ENCODE results near the gene ARVCF. TPM values are rescaled to one million over a fixed set of nuclear protein-coding genes. Genes with fewer than 3 reads are reported as not detected.

Gene ARVCF
- total and polyA plus RNA-seq, 7 donors = 3.6 to 28.0 (median 8.7) TPM

DNA sequence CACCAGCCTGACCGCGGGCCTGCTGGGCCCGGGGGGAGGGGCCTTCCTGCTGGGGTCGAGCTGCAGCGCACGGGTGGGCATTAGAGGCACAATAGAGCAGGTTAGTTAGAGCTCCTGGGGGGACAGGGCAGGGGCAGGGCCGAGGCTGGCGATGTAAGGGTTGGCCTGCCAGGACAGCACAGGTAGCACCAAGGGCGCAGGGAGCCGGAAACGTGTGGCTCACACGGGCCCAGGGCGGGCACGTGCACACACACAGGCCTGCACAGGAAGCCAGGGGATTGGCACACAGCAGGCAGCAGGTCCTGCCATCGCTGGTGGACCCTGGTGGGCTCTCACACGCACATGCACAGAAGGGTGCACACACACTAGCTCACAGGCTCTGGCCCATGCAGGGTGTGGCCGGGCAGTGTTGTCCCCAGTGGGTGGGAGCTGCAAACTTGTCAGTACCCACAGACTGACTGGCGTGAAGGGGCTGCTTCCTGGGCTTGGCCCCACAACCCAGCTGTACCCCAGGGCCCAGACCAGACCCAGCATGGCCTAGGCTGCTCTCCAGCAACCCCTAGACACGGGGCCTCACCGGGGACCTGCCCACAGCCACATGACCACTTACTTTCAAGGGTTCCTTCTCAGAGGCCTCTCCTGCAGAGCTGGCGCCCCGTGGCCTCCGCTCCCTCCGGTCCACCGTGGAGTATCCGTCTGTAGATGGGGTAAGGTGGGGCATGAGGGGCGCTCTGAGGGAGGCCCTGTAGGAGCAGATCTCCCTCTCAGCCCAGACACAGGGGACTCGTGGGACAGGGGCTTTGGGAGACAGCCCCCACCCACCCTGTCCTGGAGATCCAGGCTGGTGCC is 45.1 kb downstream of the ARVCF start:
- H3K36me3 ChIP-seq (ENCODE audit: insufficient read depth in 1 of 2, low read depth in 1 of 2) = peaks cover 0 to 73% of the 10 kb centered on the region in 2 donors
- no peak overlapping the region for H3K27ac ChIP-seq
- no peak for DNase-seq
- no peaks in the 10 kb centered on the region for H3K27me3 ChIP-seq (ENCODE audit: insufficient read depth in 3 of 3, low read length in 2 of 3)
- 69 to 72% (median 69%) methylated on average over 28 of the region's 28 CpGs for WGBS, 3 donors
- H3K4me1 ChIP-seq = no peaks in the 10 kb centered on the region
- ATAC-seq = no peak
- no peaks in the 10 kb centered on the region for H3K9me3 ChIP-seq
- intact Hi-C loops (cut with DNase I) = loop anchor here in 1 of 2 donors (5.0 kb wide), 1 partner anchor 156 kb away; no protein-coding TSS in a partner anchor
- TF ChIP-seq, protein P1, sequence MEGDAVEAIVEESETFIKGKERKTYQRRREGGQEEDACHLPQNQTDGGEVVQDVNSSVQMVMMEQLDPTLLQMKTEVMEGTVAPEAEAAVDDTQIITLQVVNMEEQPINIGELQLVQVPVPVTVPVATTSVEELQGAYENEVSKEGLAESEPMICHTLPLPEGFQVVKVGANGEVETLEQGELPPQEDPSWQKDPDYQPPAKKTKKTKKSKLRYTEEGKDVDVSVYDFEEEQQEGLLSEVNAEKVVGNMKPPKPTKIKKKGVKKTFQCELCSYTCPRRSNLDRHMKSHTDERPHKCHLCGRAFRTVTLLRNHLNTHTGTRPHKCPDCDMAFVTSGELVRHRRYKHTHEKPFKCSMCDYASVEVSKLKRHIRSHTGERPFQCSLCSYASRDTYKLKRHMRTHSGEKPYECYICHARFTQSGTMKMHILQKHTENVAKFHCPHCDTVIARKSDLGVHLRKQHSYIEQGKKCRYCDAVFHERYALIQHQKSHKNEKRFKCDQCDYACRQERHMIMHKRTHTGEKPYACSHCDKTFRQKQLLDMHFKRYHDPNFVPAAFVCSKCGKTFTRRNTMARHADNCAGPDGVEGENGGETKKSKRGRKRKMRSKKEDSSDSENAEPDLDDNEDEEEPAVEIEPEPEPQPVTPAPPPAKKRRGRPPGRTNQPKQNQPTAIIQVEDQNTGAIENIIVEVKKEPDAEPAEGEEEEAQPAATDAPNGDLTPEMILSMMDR (IDR thresholded peaks at IDR 0.05) = no peak
- H3K4me3 ChIP-seq = no peak overlapping the region

DNA sequence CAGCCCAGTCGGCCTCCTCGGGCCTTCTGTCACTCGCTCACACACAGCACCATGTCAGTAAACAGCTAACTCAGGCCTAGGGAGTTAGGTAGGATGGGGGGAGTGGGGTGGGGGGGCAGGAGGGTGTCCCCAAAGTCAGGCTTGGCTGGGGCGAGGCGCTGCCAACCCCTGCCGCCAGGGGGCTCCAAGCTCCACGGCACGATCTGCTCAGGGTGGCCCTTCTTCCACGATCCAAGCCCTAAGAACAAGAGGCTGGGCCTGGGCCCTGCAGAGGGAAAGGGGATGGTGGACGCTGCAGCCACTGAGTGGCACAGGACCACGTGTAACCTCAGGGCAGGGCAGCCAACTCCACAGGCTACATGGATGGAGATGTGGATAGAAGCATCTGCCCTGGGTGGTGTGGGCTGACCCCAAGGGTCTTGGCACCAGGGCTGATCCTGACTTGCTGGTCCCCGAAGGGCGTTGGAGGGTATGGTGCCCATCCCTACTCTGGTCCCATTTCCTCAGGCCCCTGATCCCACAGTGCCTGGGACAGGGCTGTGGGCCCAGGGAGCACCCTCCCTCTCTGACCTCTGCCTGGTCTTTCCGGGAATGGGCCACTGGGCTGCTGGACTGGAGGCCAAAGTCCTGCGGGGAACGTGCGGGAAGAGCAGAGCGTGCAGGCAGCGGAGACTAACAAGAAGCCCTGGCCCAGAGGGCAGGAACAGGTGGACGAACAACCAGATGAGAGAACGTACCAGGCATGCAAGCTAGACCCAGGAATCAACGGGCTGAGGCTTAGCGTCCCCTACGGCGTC is 45.9 kb downstream of the ARVCF start:
- no peaks in the 10 kb centered on the region for H3K9me3 ChIP-seq
- WGBS, 3 donors = 43 to 54% (median 52%) methylated on average over 25 of the region's 25 CpGs
- intact Hi-C loops (cut with DNase I) = loop anchor here (1.0 to 5.0 kb wide), 3 partner anchors 12 to 157 kb away; no protein-coding TSS in a partner anchor
- H3K4me3 ChIP-seq = no peak overlapping the region
- ATAC-seq (peak; percentile 76 to 85 (median 78)), DNase-seq (peak; percentile 74 to 86)
- H3K4me1 ChIP-seq = no peaks in the 10 kb centered on the region
- TF ChIP-seq, protein P1 (IDR thresholded peaks at IDR 0.05) = peak; percentile 92
- H3K36me3 ChIP-seq (ENCODE audit: insufficient read depth in 1 of 2, low read depth in 1 of 2) = peaks cover 0 to 78% of the 10 kb centered on the region in 2 donors
- no peak overlapping the region for H3K27ac ChIP-seq
- no peaks in the 10 kb centered on the region for H3K27me3 ChIP-seq (ENCODE audit: insufficient read depth in 3 of 3, low read length in 2 of 3)

DNA sequence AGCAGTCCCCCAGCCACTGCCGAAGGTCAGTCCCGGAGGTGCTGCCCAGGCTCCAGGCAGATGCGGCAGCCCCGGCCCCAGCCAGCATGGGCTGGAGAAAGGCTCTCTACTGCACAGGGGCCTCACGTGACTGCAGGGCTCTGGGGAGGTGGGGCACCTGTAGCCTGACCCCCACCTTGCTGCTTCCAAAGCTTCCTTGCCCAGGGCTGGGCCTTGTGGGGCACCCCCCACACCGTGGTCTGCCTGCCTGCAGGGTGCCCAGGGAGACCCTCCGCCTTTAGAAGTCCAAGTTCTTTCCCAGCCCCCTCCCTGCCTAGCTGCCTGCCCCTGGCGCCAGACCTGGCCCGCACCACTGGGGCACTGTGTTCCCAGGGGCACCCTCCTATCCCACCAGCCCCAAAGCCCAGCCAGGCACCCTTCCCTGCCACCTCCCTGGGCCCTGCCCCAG is 46.6 kb downstream of the ARVCF start:
- peaks cover 0 to 83% of the 10 kb centered on the region in 2 donors for H3K36me3 ChIP-seq (ENCODE audit: insufficient read depth in 1 of 2, low read depth in 1 of 2)
- H3K27me3 ChIP-seq (ENCODE audit: insufficient read depth in 3 of 3, low read length in 2 of 3) = no peaks in the 10 kb centered on the region
- peak; percentile 5 to 12 (median 6) for ATAC-seq
- intact Hi-C loops (cut with DNase I) = loop anchor here (1.0 to 5.0 kb wide), 3 partner anchors 12 to 157 kb away; no protein-coding TSS in a partner anchor
- WGBS, 3 donors = 72 to 74% (median 73%) methylated on average over 9 of the region's 9 CpGs
- TF ChIP-seq, protein P1 (IDR thresholded peaks at IDR 0.05) = no peak
- H3K27ac ChIP-seq = no peak overlapping the region
- DNase-seq = no peak
- H3K4me1 ChIP-seq = no peaks in the 10 kb centered on the region
- no peak overlapping the region for H3K4me3 ChIP-seq
- no peaks in the 10 kb centered on the region for H3K9me3 ChIP-seq

DNA sequence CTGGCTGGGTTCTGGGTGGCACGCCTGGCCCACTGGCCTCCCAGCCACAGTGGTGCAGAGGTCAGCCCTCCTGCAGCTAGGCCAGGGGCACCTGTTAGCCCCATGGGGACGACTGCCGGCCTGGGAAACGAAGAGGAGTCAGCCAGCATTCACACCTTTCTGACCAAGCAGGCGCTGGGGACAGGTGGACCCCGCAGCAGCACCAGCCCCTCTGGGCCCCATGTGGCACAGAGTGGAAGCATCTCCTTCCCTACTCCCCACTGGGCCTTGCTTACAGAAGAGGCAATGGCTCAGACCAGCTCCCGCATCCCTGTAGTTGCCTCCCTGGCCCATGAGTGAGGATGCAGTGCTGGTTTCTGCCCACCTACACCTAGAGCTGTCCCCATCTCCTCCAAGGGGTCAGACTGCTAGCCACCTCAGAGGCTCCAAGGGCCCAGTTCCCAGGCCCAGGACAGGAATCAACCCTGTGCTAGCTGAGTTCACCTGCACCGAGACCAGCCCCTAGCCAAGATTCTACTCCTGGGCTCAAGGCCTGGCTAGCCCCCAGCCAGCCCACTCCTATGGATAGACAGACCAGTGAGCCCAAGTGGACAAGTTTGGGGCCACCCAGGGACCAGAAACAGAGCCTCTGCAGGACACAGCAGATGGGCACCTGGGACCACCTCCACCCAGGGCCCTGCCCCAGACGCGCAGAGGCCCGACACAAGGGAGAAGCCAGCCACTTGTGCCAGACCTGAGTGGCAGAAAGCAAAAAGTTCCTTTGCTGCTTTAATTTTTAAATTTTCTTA is 47.3 kb downstream of the ARVCF start:
- TF ChIP-seq, protein P1 (IDR thresholded peaks at IDR 0.05) = no peak
- no peaks in the 10 kb centered on the region for H3K27me3 ChIP-seq (ENCODE audit: insufficient read depth in 3 of 3, low read length in 2 of 3)
- H3K4me3 ChIP-seq = no peak overlapping the region
- H3K4me1 ChIP-seq = no peaks in the 10 kb centered on the region
- H3K36me3 ChIP-seq (ENCODE audit: insufficient read depth in 1 of 2, low read depth in 1 of 2) = peaks cover 0 to 90% of the 10 kb centered on the region in 2 donors
- no peak for ATAC-seq
- no peak overlapping the region for H3K27ac ChIP-seq
- WGBS, 3 donors = 69 to 84% (median 81%) methylated on average over 11 of the region's 11 CpGs
- no peak for DNase-seq
- H3K9me3 ChIP-seq = no peaks in the 10 kb centered on the region
- intact Hi-C loops (cut with DNase I) = no loop called here

All from psoas muscle (tissue), 8 donors.